Mucosa of stomach (tissue), 1 donor: ENCODE measurements around the gene PDXDC1.
"Not testable (repeated sequence)": the region's sequence is repeated elsewhere in the genome, so short reads cannot be mapped to it uniquely, and the experiment has no call there.

ENCODE experiments used
- H3K27me3 ChIP-seq: one replicate; pipeline ENCODE4 v1.7.0; 2013; ENCODE audit warnings: mild to moderate bottlenecking, low read length; ENCODE audit not compliant: control insufficient read depth, insufficient read depth
- H3K36me3 ChIP-seq: one replicate; pipeline ENCODE4 v1.7.0; 2013; ENCODE audit warnings: low read length; ENCODE audit not compliant: control insufficient read depth, insufficient read depth
- H3K4me1 ChIP-seq: one replicate; pipeline ENCODE4 v1.7.0; 2013; ENCODE audit warnings: mild to moderate bottlenecking, low read length; ENCODE audit not compliant: control insufficient read depth, insufficient read depth
- H3K4me3 ChIP-seq: one replicate; pipeline ENCODE4 v1.7.0; 2013; ENCODE audit warnings: low read length
- H3K9ac ChIP-seq: one replicate; pipeline ENCODE4 v1.7.0; 2013; ENCODE audit warnings: mild to moderate bottlenecking, low read length, moderate library complexity
- H3K9me3 ChIP-seq: one replicate; pipeline ENCODE4 v1.7.0; 2013; ENCODE audit warnings: mild to moderate bottlenecking, low read length, moderate library complexity; ENCODE audit not compliant: control insufficient read depth
- donor health status: Pancreatic carcinoma.

The PDXDC1 gene

GRCh38 chr16:15037745-15038144 lies 62.9 kb downstream of the PDXDC1 start:
- Histone ChIP-seq H3K27me3 (no peaks in the 10 kb centered on the region), H3K4me1 (peaks cover 11% of the 10 kb centered on the region), H3K9ac (no peak overlapping the region), H3K9me3 (no peaks in the 10 kb centered on the region), H3K4me3 (no peak overlapping the region), H3K36me3 (peaks cover 25% of the 10 kb centered on the region)

GRCh38 chr16:15038689-15039088 lies 63.9 kb downstream of the PDXDC1 start:
- Histone ChIP-seq H3K4me1 (peaks cover 11% of the 10 kb centered on the region), H3K36me3 (peaks cover 18% of the 10 kb centered on the region)

GRCh38 chr16:15041271-15042004 lies 66.6 kb downstream of the PDXDC1 start:
- Histone ChIP-seq H3K4me1 (peaks cover 11% of the 10 kb centered on the region), H3K9me3 (no peaks in the 10 kb centered on the region), H3K4me3 (no peak overlapping the region), H3K27me3 (no peaks in the 10 kb centered on the region), H3K9ac (no peak overlapping the region), H3K36me3 (peaks cover 4% of the 10 kb centered on the region)

More at GRCh38 chr16:15038689-15039088, 63.9 kb downstream of the PDXDC1 start:
- Histone ChIP-seq H3K4me3 (no peak overlapping the region), H3K9ac (no peak overlapping the region), H3K27me3 (no peaks in the 10 kb centered on the region), H3K9me3 (no peaks in the 10 kb centered on the region)

GRCh38 chr16:15043344-15043743 lies 68.5 kb downstream of the PDXDC1 start:
- peaks cover 4% of the 10 kb centered on the region for H3K36me3 ChIP-seq
- peaks cover 11% of the 10 kb centered on the region for H3K4me1 ChIP-seq
- no peak overlapping the region for H3K4me3 ChIP-seq
- H3K27me3 ChIP-seq = no peaks in the 10 kb centered on the region
- no peaks in the 10 kb centered on the region for H3K9me3 ChIP-seq
- H3K9ac ChIP-seq = no peak overlapping the region

- Histone ChIP-seq H3K4me3 (no peak overlapping the region), H3K4me1 (peaks cover 11% of the 10 kb centered on the region), H3K9me3 (no peaks in the 10 kb centered on the region), H3K36me3 (no peaks in the 10 kb centered on the region), H3K9ac (no peak overlapping the region), H3K27me3 (no peaks in the 10 kb centered on the region)
Measured at GRCh38 chr16:15044286-15044685, 69.5 kb downstream of the PDXDC1 start.

- H3K4me1 ChIP-seq = peaks cover 11% of the 10 kb centered on the region
- H3K4me3 ChIP-seq, H3K27me3 ChIP-seq, H3K9ac ChIP-seq, H3K9me3 ChIP-seq, H3K36me3 ChIP-seq: not testable (repeated sequence)
Measured at GRCh38 chr16:15045270-15045669, 70.4 kb downstream of the PDXDC1 start.

- Histone ChIP-seq H3K27me3 (no peaks in the 10 kb centered on the region), H3K4me1 (peaks cover 3% of the 10 kb centered on the region), H3K36me3 (no peaks in the 10 kb centered on the region), H3K9me3 (no peaks in the 10 kb centered on the region), H3K9ac (no peak overlapping the region), H3K4me3 (no peak overlapping the region)
Measured at GRCh38 chr16:15046692-15047376, 72.0 kb downstream of the PDXDC1 start.

GRCh38 chr16:15049581-15050180 lies 74.9 kb downstream of the PDXDC1 start:
- Histone ChIP-seq H3K9me3 (no peaks in the 10 kb centered on the region), H3K36me3 (no peaks in the 10 kb centered on the region), H3K9ac (no peak overlapping the region), H3K4me1 (peaks cover 3% of the 10 kb centered on the region), H3K4me3 (no peak overlapping the region), H3K27me3 (no peaks in the 10 kb centered on the region)

- H3K27me3 ChIP-seq, H3K36me3 ChIP-seq, H3K4me3 ChIP-seq, H3K9ac ChIP-seq, H3K9me3 ChIP-seq, H3K4me1 ChIP-seq: not testable (repeated sequence)
Measured at GRCh38 chr16:15050440-15050839, 75.6 kb downstream of the PDXDC1 start.

GRCh38 chr16:15051387-15051951 lies 76.6 kb downstream of the PDXDC1 start:
- H3K9ac ChIP-seq = no peak overlapping the region
- peaks cover 11% of the 10 kb centered on the region for H3K4me1 ChIP-seq
- H3K27me3 ChIP-seq = no peaks in the 10 kb centered on the region
- no peaks in the 10 kb centered on the region for H3K36me3 ChIP-seq
- no peak overlapping the region for H3K4me3 ChIP-seq
- H3K9me3 ChIP-seq = no peaks in the 10 kb centered on the region

GRCh38 chr16:15052747-15053476 lies 78.1 kb downstream of the PDXDC1 start:
- no peaks in the 10 kb centered on the region for H3K27me3 ChIP-seq
- H3K4me1 ChIP-seq = peaks cover 21% of the 10 kb centered on the region
- H3K36me3 ChIP-seq = no peaks in the 10 kb centered on the region
- no peaks in the 10 kb centered on the region for H3K9me3 ChIP-seq
- no peak overlapping the region for H3K9ac ChIP-seq
- no peak overlapping the region for H3K4me3 ChIP-seq
